Heart left ventricle (tissue), 16 donors: ENCODE data around the gene NELL1. TPM values are rescaled to one million over a fixed set of nuclear protein-coding genes. Genes with fewer than 3 reads are reported as not detected.

Experiments
- ATAC-seq, 4 donors: fragments of 200-7000 bp; cut with Tn5 transposase; one replicate each; pipeline ENCODE4 v1.9.1; 2020 to 2022; ENCODE audit warnings: moderate library complexity in 4 of 4, mild to moderate bottlenecking in 3 of 4, moderate number of reproducible peaks in 1 of 4
- DNase-seq, 5 donors: peaks; one replicate each; pipeline ENCODE4 v3.0.0-alpha.2; 2020
- H3K27ac ChIP-seq, 12 donors: fragments of 200-600 bp; sonication (generic) in 4 of 12; one replicate each; pipeline versions ENCODE4 v1.5.0 to v1.8.0; 2016 to 2022; ENCODE audit warnings: mild to moderate bottlenecking in 2 of 12
- H3K27me3 ChIP-seq, 9 donors: fragments of 200-600 bp; sonication (generic) in 2 of 9; one replicate each; pipeline versions ENCODE4 v1.5.1 to v1.8.0; 2016 to 2022; ENCODE audit warnings: mild to moderate bottlenecking in 3 of 9
- H3K36me3 ChIP-seq, 9 donors: fragments of 200-600 bp; sonication (generic) in 2 of 9; one replicate each; pipeline versions ENCODE4 v1.5.0 to v1.8.0; 2018 to 2022; ENCODE audit warnings: mild to moderate bottlenecking in 2 of 9
- H3K4me1 ChIP-seq, 12 donors: fragments of 200-600 bp; sonication (generic) in 4 of 12; one replicate each; pipeline versions ENCODE4 v1.5.0 to v1.8.0; 2016 to 2022; ENCODE audit warnings: mild to moderate bottlenecking in 3 of 12
- H3K4me3 ChIP-seq, 12 donors: fragments of 200-600 bp; sonication (generic) in 4 of 12; one replicate each; pipeline versions ENCODE4 v1.5.0 to v1.8.0; 2017 to 2022; ENCODE audit warnings: mild to moderate bottlenecking in 9 of 12, moderate library complexity in 4 of 12
- H3K9me3 ChIP-seq, 12 donors: fragments of 200-600 bp; sonication (generic) in 4 of 12; one replicate each; pipeline versions ENCODE4 v1.5.0 to v1.8.0; 2016 to 2022; ENCODE audit warnings: mild to moderate bottlenecking in 1 of 12
- POLR2A ChIP-seq, 2 donors: fragments of 450-650 bp; IDR thresholded peaks; one replicate each; pipeline ENCODE4 v1.6.1; 2017; ENCODE audit warnings: antibody characterized with exemption in 2 of 2, mild to moderate bottlenecking in 2 of 2, moderate library complexity in 2 of 2
- WGBS, 4 donors: extraction: QIAGEN DNeasy Blood & Tissue Kit in 2 of 4; methylation state at CpG; one replicate each; pipeline versions ENCODE4 v1.1.5 to v1.1.7; 2013 to 2018; 5-methylcytosine and 5-hydroxymethylcytosine counted together
- intact Hi-C, 10 donors: fragments of 100-400 bp; cut with DNase I; formaldehyde crosslinking; loops; one replicate each; pipeline versions ENCODE4 v1.11.1 to v1.14.2; 2022
- polyA plus RNA-seq, 2 donors: library from polyadenylated mRNA; stranded (reverse); fragments of 200-250 nt; gene quantifications; one replicate each; pipeline ENCODE4 v1.2.3, GENCODE V29; 2013
- total RNA-seq, 9 donors: library from RNA; depleted of rRNA in 2 of 9; stranded (reverse); fragments of >200 nt in 2 of 9; fragmentation: NEBNext Ultra II Directional in 3 of 9; extraction: Animal tissue kit (Norgen Biotek cat#: 25700) in 3 of 9; gene quantifications; one replicate each; pipeline versions ENCODE4 v1.1.0 to v1.2.4, GENCODE V29; 2016 to 2023
- TF ChIP-seq, protein P1 (sequence below), 12 donors: fragments of 200-600 bp; sonication (generic) in 4 of 12; IDR thresholded peaks; one replicate each; pipeline versions ENCODE4 v1.5.0 to v1.8.0; 2018 to 2022; ENCODE audit warnings: antibody characterized with exemption in 12 of 12, mild to moderate bottlenecking in 5 of 12
- donor health status: ischemic (EF 13 %, LVEDD 7.1; RV severe dilation, severe dysfunction).
- donor health status: healthy with polysubstance abuse.
- donor health status: DM: no; HTN: yes; CAD: no.
- donor health status: DM: no; HTN: no; CAD: no.
- donor health status: ischemic (EF 25% LVEDD 6.9; RV normal size, moderate dysfunction).
- donor health status: ischemic (EF 25% LVEDD 5.7; RV mildly dilated, moderate dysfunction).
- donor health status: healthy.
- donor health status: DM: yes; HTN: yes; CAD: no.
- donor health status: ischemic (EF 35%, LVEDD 5.7; RV mildly dilated, moderate dysfunction).
- donor health status: nonischemic (EF 11% LVEDD 7.7; RV severe dilation, severe dysfunction).
- donor health status: DM: yes; HTN: yes; CAD: no.
- donor health status: PGD.
- donor health status: ischemic (EF 29% LVEDD 5.4; RV normal size, mild dysfunction).
- donor health status: nonischemic (EF 23%, LVEDD 6.1; RV moderate dilation, normal function).

The NELL1 gene
- total and polyA plus RNA-seq, 11 donors, result 1.6 TPM; not detected in 10

DNA sequence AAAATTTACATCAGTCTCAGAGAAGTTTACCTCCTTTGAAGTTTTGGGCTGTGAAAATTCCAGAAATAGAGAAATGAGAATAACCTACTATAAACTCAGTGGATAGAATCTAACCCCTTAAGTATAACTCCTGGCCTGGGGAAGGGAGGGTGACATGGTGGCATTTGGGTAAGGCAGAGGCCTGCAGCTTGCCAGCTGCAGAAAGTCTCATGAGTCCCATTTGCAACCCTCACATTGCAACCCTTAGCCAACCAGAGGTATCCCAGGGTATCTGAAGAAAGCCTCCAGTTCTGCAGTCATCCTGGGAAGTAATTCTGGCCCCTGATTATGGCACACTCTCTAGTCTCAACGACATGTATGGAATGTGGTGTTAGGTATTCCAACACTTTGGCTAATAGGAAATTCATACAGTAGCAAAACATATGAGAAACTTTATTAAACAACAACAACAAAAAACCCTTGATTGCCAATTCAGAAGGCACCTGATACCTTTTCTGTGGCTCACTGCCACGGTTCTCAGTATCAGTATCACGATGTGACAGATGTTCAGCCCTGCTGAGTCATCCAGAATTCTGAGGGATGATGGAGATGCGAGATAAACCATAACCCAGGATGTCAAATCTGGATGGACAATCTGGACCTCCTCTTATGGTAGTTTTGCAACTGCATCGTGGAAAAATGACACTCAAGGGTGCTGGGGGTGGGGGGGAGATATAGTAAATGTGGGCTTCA is 743.4 kb downstream of the NELL1 start:
- no peak overlapping the region for H3K27ac ChIP-seq
- intact Hi-C loops, result no loop called here
- no peak for ATAC-seq
- no peaks in the 10 kb centered on the region for H3K4me1 ChIP-seq
- H3K4me3 ChIP-seq, result no peak overlapping the region
- H3K36me3 ChIP-seq, result no peaks in the 10 kb centered on the region
- TF ChIP-seq POLR2A (IDR thresholded peaks at IDR 0.05), result no peak
- TF ChIP-seq, protein P1, sequence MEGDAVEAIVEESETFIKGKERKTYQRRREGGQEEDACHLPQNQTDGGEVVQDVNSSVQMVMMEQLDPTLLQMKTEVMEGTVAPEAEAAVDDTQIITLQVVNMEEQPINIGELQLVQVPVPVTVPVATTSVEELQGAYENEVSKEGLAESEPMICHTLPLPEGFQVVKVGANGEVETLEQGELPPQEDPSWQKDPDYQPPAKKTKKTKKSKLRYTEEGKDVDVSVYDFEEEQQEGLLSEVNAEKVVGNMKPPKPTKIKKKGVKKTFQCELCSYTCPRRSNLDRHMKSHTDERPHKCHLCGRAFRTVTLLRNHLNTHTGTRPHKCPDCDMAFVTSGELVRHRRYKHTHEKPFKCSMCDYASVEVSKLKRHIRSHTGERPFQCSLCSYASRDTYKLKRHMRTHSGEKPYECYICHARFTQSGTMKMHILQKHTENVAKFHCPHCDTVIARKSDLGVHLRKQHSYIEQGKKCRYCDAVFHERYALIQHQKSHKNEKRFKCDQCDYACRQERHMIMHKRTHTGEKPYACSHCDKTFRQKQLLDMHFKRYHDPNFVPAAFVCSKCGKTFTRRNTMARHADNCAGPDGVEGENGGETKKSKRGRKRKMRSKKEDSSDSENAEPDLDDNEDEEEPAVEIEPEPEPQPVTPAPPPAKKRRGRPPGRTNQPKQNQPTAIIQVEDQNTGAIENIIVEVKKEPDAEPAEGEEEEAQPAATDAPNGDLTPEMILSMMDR (IDR thresholded peaks at IDR 0.05), result no peak
- 45 to 60% (median 54%) methylated on average over 5 of the region's 5 CpGs for WGBS, 4 donors
- no peak for DNase-seq
- H3K9me3 ChIP-seq, result peaks cover 0 to 4% (median 0%) of the 10 kb centered on the region in 12 donors
- no peaks in the 10 kb centered on the region for H3K27me3 ChIP-seq

GRCh38 chr11:21414953-21415352 is 745.6 kb downstream of the NELL1 start:
- Histone ChIP-seq H3K27me3 (no peaks in the 10 kb centered on the region), H3K4me1 (no peaks in the 10 kb centered on the region), H3K27ac (no peak overlapping the region), H3K9me3 (no peaks in the 10 kb centered on the region), H3K36me3 (no peaks in the 10 kb centered on the region), H3K4me3 (no peak overlapping the region)
- TF ChIP-seq, protein P1 (IDR thresholded peaks at IDR 0.05), result no peak
- no peak for TF ChIP-seq POLR2A (IDR thresholded peaks at IDR 0.05)
- no peak for DNase-seq
- no peak for ATAC-seq
- intact Hi-C loops, result no loop called here
- 55 to 62% (median 59%) methylated on average over 2 of the region's 2 CpGs for WGBS, 4 donors

GRCh38 chr11:21415606-21416005 is 746.2 kb downstream of the NELL1 start:
- ATAC-seq (no peak), DNase-seq (no peak)
- 42 to 64% (median 60%) methylated on average over 2 of the region's 2 CpGs for WGBS, 4 donors
- Histone ChIP-seq H3K9me3 (no peaks in the 10 kb centered on the region), H3K27me3 (no peaks in the 10 kb centered on the region), H3K36me3 (no peaks in the 10 kb centered on the region), H3K27ac (no peak overlapping the region), H3K4me1 (no peaks in the 10 kb centered on the region), H3K4me3 (no peak overlapping the region)
- TF ChIP-seq, protein P1 (IDR thresholded peaks at IDR 0.05), result no peak
- intact Hi-C loops, result no loop called here

GRCh38 chr11:21421711-21422329 is 752.4 kb downstream of the NELL1 start:
- Histone ChIP-seq H3K27ac (no peak overlapping the region), H3K27me3 (no peaks in the 10 kb centered on the region), H3K4me3 (no peak overlapping the region), H3K36me3 (no peaks in the 10 kb centered on the region), H3K9me3 (no peaks in the 10 kb centered on the region), H3K4me1 (no peaks in the 10 kb centered on the region)
- 67 to 74% (median 70%) methylated on average over 5 of the region's 5 CpGs for WGBS, 4 donors
- TF ChIP-seq POLR2A (IDR thresholded peaks at IDR 0.05), result no peak
- TF ChIP-seq, protein P1 (IDR thresholded peaks at IDR 0.05), result no peak
- no peak for ATAC-seq
- intact Hi-C loops, result loop anchor here in 1 of 10 donors (5.0 kb wide), 1 partner anchor 500 kb away; no protein-coding TSS in a partner anchor
- DNase-seq, result no peak
